Breast epithelium (tissue), 4 donors: ENCODE results near the gene FOCAD. TPM values are rescaled to one million over a fixed set of nuclear protein-coding genes. Genes with fewer than 3 reads are reported as not detected.

Experiments
- DNase-seq, 2 donors: peaks; one replicate each; pipeline ENCODE4 v3.0.0-alpha.2; 2019; ENCODE audit warnings: low spot score in 2 of 2
- H3K27ac ChIP-seq, 2 donors: fragments of 200-600 bp; sonication (generic) in 1 of 2; one replicate each; pipeline ENCODE4 v1.5.1; 2016 to 2019; ENCODE audit warnings: mild to moderate bottlenecking in 1 of 2
- H3K27me3 ChIP-seq, 2 donors: fragments of 200-600 bp; sonication (generic) in 1 of 2; one replicate each; pipeline versions ENCODE4 v1.5.1 to v1.6.0; 2017 to 2019; ENCODE audit warnings: control low read depth in 1 of 2, mild to moderate bottlenecking in 1 of 2
- H3K36me3 ChIP-seq: fragments of 200-600 bp; one replicate; pipeline ENCODE4 v1.5.1; 2019
- H3K4me1 ChIP-seq, 2 donors: fragments of 200-600 bp; sonication (generic); one replicate each; pipeline ENCODE4 v1.5.1; 2016 to 2019; ENCODE audit warnings: control low read depth in 1 of 2
- H3K4me3 ChIP-seq, 3 donors: fragments of 200-600 bp; sonication (generic); 1 replicate in 2 of 3; 2 replicates in 1 of 3; pipeline ENCODE4 v1.5.1; 2016 to 2019; ENCODE audit warnings: mild to moderate bottlenecking in 3 of 3, moderate library complexity in 2 of 3
- H3K9me3 ChIP-seq, 2 donors: fragments of 200-600 bp; sonication (generic) in 1 of 2; one replicate each; pipeline ENCODE4 v1.5.1; 2016 to 2019; ENCODE audit warnings: control low read depth in 1 of 2
- CTCF ChIP-seq, 3 donors: fragments of 450-650 bp; IDR thresholded peaks; one replicate each; pipeline ENCODE4 v1.5.1; 2016 to 2017; ENCODE audit warnings: antibody characterized with exemption in 3 of 3, mild to moderate bottlenecking in 3 of 3, moderate library complexity in 3 of 3
- POLR2A ChIP-seq: fragments of 450-650 bp; IDR thresholded peaks from one replicate; pipeline ENCODE4 v1.6.1; 2016; ENCODE audit warnings: antibody characterized with exemption, mild to moderate bottlenecking, moderate library complexity
- POLR2AphosphoS5 ChIP-seq, 3 donors: sonication (generic); formaldehyde crosslinking; IDR thresholded peaks; one replicate each; pipeline ENCODE4 v1.6.1; 2017; ENCODE audit warnings: antibody characterized with exemption in 3 of 3
- intact Hi-C: fragments of 100-400 bp; cut with DNase I; formaldehyde crosslinking; loops from one replicate; pipeline ENCODE4 v1.15.1; 2023; ENCODE audit warnings: low total_unique reads
- total RNA-seq, 3 donors: library from RNA; depleted of rRNA; stranded (reverse); fragments of >200 nt; gene quantifications; one replicate each; pipeline ENCODE4 v1.1.0, GENCODE V29; 2016

Gene FOCAD
- total RNA-seq, 3 donors from 2014 or later: 23.4 to 48.1 (median 36.7) TPM

- Histone ChIP-seq H3K9me3 (no peaks in the 10 kb centered on the region), H3K27ac (no peak overlapping the region), H3K27me3 (no peaks in the 10 kb centered on the region), H3K4me1 (no peaks in the 10 kb centered on the region), H3K36me3 (no peaks in the 10 kb centered on the region), H3K4me3 (no peak overlapping the region)
- intact Hi-C loops: no loop called here
- TF ChIP-seq CTCF (IDR thresholded peaks at IDR 0.05) (no peak), POLR2AphosphoS5 (IDR thresholded peaks at IDR 0.05) (no peak), POLR2A (no peak)
- no peak for DNase-seq
Observed at GRCh38 chr9:21002040-21002439, 318.0 kb downstream of the FOCAD start.

- Histone ChIP-seq H3K4me3 (no peak overlapping the region), H3K36me3 (no peaks in the 10 kb centered on the region), H3K4me1 (peaks cover 0 to 4% of the 10 kb centered on the region in 2 donors), H3K27me3 (no peaks in the 10 kb centered on the region), H3K27ac (no peak overlapping the region), H3K9me3 (no peaks in the 10 kb centered on the region)
- TF ChIP-seq POLR2AphosphoS5 (IDR thresholded peaks at IDR 0.05) (no peak), CTCF (IDR thresholded peaks at IDR 0.05) (no peak), POLR2A (no peak)
- intact Hi-C loops: no loop called here
- no peak for DNase-seq
Observed at GRCh38 chr9:21015129-21015815, 331.2 kb downstream of the FOCAD start.

- no peak overlapping the region for H3K27ac ChIP-seq
- DNase-seq: no peak
- no peak for TF ChIP-seq POLR2AphosphoS5 (IDR thresholded peaks at IDR 0.05)
- no peak for TF ChIP-seq POLR2A
- TF ChIP-seq CTCF (IDR thresholded peaks at IDR 0.05): no peak
- H3K27me3 ChIP-seq: no peaks in the 10 kb centered on the region
- H3K36me3 ChIP-seq: no peaks in the 10 kb centered on the region
- H3K4me1 ChIP-seq: peaks cover 0 to 4% of the 10 kb centered on the region in 2 donors
- no peaks in the 10 kb centered on the region for H3K9me3 ChIP-seq
- H3K4me3 ChIP-seq: no peak overlapping the region
- intact Hi-C loops: no loop called here
Observed at GRCh38 chr9:21015995-21016394, 331.9 kb downstream of the FOCAD start.

- intact Hi-C loops: no loop called here
- peaks cover 0 to 4% of the 10 kb centered on the region in 2 donors for H3K4me1 ChIP-seq
- H3K27ac ChIP-seq: no peak overlapping the region
- no peaks in the 10 kb centered on the region for H3K9me3 ChIP-seq
- no peaks in the 10 kb centered on the region for H3K36me3 ChIP-seq
- TF ChIP-seq POLR2AphosphoS5 (IDR thresholded peaks at IDR 0.05): no peak
- H3K27me3 ChIP-seq: no peaks in the 10 kb centered on the region
- no peak for DNase-seq
- H3K4me3 ChIP-seq: no peak overlapping the region
Observed at GRCh38 chr9:21016701-21017491, 332.8 kb downstream of the FOCAD start.

GRCh38 chr9:21018177-21018576 lies 334.1 kb downstream of the FOCAD start:
- Histone ChIP-seq H3K27ac (no peak overlapping the region), H3K27me3 (no peaks in the 10 kb centered on the region), H3K4me3 (no peak overlapping the region), H3K36me3 (no peaks in the 10 kb centered on the region), H3K4me1 (peaks cover 0 to 4% of the 10 kb centered on the region in 2 donors), H3K9me3 (no peaks in the 10 kb centered on the region)
- DNase-seq: no peak
- TF ChIP-seq POLR2AphosphoS5 (IDR thresholded peaks at IDR 0.05): no peak
- TF ChIP-seq POLR2A: no peak
- no peak for TF ChIP-seq CTCF (IDR thresholded peaks at IDR 0.05)
- intact Hi-C loops: no loop called here
